GM19043 (cell line): ENCODE measurements around the gene MTG1.
"Not testable (repeated sequence)": the region's sequence is repeated elsewhere in the genome, so short reads cannot be mapped to it uniquely, and the experiment has no call there.

Experiments
- ATAC-seq: cut with Tn5 transposase; IDR thresholded peaks from one replicate; pipeline ENCODE4 v1.9.1; 2021; ENCODE audit warnings: low read depth; ENCODE audit not compliant: unreplicated experiment

The MTG1 gene

GRCh38 chr10:133396035-133396624, 2.2 kb downstream of the MTG1 start:
- no peak for ATAC-seq

- ATAC-seq, result no peak
These were observed 4.0 kb downstream of the MTG1 start for GRCh38 chr10:133397938-133398337.

GRCh38 chr10:133399123-133399601, 5.2 kb downstream of the MTG1 start:
- ATAC-seq, result no peak

- peak; percentile 85 for ATAC-seq
These were observed 6.9 kb downstream of the MTG1 start for GRCh38 chr10:133400624-133401424.

GRCh38 chr10:133401500-133401899, 7.5 kb downstream of the MTG1 start:
- ATAC-seq, result no peak

GRCh38 chr10:133401981-133402725, 8.2 kb downstream of the MTG1 start:
- ATAC-seq, result no peak

GRCh38 chr10:133403359-133403758, 9.4 kb downstream of the MTG1 start:
- no peak for ATAC-seq

GRCh38 chr10:133403784-133404183, 9.8 kb downstream of the MTG1 start:
- no peak for ATAC-seq

- ATAC-seq, result no peak
These were observed 11.3 kb downstream of the MTG1 start for GRCh38 chr10:133405272-133405671.

GRCh38 chr10:133405844-133406527, 12.0 kb downstream of the MTG1 start:
- ATAC-seq, result peak; percentile 58

- ATAC-seq, result no peak
These were observed 17.8 kb downstream of the MTG1 start for GRCh38 chr10:133411523-133412380.

GRCh38 chr10:133412381-133412711, 18.4 kb downstream of the MTG1 start:
- ATAC-seq, result no peak

- not testable (repeated sequence) for ATAC-seq
These were observed 20.4 kb downstream of the MTG1 start for GRCh38 chr10:133414401-133414800.

- ATAC-seq, result no peak
These were observed 21.8 kb downstream of the MTG1 start for GRCh38 chr10:133415752-133416151.

GRCh38 chr10:133418289-133418993, 24.5 kb downstream of the MTG1 start:
- ATAC-seq, result no peak

GRCh38 chr10:133419211-133419950, 25.4 kb downstream of the MTG1 start:
- no peak for ATAC-seq

- no peak for ATAC-seq
These were observed 26.1 kb downstream of the MTG1 start for GRCh38 chr10:133420028-133420427.

GRCh38 chr10:133420579-133420978, 26.6 kb downstream of the MTG1 start:
- ATAC-seq, result no peak
